Medulla oblongata (tissue), 1 donor: ENCODE results near the gene ELFN1.

Source experiments
- DNase-seq: peaks from one replicate; pipeline ENCODE4 v3.0.0-alpha.2; 2015; ENCODE audit errors: extremely low spot score

The ELFN1 gene

DNA sequence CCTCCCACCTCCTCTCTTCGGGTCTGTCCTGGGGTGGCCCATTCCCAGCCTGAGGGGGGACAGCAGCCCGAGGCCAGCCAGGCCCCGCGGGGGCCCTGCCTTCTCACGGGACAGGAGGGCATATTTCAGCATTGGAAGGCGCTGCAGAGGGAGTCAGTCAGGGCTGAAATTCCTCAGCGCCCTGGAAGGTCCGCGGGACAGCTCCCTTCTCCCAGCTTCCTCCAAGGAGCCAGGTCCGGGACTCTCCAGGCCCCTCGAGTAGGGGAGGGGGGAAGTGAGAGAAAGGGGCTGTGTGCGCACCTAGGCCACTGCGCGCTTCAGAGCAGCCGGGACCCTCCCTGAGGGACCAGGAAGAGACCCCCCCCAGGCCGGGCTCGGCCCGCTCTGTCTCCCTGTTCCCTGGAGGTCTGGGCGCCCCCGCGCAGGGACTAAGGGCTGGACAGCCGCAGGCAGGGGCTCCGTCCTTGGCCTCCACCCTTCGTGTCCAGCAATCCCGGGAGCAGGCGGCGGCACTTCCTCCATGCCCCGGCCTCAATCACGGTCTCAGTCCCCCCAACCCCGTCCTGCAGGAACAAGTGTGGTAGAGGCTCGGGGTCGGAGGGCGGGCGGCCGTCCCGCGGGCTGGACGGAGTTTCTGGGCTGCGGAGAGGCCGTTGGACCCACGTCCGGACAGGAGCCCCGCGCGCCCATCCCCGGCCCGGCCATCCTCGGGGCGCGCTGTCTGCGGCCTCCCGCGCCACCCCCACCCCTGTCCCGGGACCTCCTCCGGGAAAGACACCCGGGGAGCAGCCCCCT, 6.0 kb upstream of the ELFN1 start:
- DNase-seq: no peak

DNA sequence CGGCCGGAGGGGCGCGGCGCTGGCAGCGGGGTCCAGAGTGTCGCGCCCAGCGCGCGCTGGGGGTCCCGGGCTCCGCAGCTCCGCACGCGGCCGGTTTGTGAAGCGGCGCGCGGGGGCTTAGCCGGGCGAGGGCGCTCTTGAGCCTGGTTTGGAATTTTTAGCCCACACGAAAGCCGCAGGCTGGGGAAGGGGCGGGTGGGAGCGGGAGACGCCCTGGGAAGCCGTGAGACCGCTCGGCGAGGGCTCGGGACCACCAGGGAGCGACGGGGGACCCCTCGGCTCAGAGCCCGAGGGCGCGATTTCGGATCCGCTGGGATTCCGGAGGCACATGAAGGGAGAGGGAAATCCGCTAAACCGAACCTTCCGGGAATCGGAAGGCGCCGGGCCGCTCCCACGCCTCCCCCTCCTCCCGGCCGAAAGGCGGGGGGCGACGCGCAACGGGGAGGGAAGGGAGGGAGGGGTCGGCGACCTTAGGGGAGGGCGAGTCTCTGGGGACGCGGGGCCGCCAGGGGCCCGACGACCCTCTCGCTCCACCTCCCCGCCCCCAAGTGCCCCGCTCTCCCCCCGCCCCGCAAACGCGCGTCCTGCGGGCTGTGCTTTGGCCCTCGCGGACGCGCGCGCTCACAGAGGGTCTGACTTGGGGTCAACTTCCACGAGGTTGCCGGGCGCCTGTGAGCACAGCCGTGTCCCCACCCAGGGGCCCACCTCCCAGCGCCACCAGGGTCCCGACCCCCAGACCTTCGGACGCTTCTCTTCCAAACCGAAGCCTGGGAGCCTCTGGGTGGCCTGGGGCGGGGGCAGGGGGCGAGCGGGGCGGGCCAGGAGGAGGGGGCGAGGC, 5.1 kb upstream of the ELFN1 start:
- peak; percentile 30 for DNase-seq

DNA sequence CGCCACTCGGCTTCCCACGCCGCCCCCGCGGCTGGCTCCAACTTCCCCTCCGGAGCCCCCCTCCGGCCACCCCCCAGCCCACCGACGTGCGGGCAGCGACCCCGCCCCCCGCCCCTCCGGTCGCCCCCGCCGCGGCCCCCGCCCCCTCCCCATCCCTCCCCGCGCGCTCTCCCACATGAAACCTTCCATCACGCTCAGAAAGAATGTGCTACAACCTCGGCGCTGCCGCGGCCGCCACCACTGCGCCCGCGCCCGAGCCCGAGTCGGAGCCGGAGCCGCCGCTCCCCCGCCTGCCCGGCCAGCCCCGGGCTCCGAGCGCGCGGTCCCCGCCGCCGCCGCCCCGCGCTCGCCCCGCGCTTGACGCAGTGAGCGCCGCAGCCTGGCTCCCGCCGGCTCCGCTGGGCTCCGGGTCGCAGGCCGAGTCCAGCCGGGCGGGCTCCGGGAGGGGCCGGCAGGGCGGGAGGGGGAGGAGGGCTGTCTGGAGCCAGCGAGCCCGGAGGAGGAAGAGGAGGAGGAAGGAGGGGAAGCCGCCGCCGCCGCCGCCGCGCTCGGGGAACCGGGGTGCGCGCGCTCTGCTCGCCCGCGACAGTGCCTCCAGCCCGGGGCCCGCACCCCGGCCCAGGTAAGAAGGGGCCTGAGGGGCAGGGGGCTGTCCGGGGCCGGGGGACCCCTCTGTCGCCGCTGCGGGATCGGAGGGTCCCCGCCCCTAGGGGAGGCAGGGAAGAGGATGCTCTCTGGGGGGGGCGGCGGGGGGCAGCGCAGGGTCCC, 4.3 kb upstream of the ELFN1 start:
- DNase-seq: no peak

DNA sequence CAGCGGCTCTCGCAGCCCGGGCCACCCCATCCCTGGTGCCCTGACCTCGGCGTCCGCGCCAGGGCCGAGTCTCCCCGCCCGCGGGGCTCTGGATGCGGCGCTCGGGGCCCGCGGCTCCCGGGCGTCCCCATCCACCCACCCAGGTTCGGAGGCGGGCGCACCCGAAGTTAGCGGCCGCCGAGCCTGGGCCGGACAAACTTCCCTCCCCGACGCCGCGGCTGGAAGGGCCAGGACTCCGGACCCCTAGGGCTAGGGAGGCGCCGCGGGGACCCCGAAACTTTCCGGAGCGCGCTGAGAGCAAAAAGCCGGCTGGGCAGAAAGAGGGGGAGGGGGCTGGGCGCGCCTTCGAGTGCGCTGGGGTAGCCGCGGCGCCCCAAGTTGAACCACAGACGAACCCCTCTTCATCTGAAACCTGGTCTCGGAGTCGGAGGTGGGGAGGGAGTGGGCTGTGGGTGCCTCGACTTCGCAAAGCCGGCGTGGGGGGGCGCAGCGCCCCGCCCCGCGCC, 3.7 kb upstream of the ELFN1 start:
- no peak for DNase-seq

DNA sequence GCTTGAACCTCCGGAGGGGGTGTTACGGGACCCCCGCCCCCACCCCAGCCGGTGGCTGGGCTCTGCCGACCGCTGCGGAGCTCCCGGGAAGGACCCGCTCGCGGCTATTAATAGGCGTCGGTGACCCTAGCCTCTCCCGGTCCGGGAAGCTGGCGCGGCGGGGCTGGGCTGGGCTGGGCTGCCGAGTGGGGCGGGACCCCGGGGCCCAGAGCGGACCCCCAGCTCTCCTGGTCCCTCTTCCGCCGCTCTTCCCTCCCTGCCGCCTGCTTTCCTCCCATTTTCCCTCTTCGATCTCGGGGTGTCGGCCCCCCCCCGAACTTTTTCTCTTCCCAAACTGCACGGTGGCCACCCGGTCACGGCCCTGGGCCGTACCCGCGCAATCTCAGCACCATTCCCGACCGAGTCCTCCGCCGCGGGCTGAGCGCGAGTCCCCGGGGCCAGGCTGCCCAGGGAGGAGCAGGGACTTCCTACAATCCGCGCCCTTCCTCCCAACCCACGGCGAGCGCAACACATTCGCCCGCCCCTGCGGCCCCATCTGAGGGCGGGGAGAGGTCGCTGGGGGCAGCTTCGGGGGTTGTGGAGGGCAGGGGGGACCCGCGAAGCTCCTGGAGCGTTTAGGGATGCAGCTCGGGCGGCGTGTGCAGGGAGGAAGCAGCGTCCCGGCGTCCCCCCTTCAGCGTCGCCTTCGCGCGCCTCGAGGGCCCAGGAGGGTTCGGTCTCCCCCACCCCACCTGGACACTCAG, 3.1 kb upstream of the ELFN1 start:
- no peak for DNase-seq

DNA sequence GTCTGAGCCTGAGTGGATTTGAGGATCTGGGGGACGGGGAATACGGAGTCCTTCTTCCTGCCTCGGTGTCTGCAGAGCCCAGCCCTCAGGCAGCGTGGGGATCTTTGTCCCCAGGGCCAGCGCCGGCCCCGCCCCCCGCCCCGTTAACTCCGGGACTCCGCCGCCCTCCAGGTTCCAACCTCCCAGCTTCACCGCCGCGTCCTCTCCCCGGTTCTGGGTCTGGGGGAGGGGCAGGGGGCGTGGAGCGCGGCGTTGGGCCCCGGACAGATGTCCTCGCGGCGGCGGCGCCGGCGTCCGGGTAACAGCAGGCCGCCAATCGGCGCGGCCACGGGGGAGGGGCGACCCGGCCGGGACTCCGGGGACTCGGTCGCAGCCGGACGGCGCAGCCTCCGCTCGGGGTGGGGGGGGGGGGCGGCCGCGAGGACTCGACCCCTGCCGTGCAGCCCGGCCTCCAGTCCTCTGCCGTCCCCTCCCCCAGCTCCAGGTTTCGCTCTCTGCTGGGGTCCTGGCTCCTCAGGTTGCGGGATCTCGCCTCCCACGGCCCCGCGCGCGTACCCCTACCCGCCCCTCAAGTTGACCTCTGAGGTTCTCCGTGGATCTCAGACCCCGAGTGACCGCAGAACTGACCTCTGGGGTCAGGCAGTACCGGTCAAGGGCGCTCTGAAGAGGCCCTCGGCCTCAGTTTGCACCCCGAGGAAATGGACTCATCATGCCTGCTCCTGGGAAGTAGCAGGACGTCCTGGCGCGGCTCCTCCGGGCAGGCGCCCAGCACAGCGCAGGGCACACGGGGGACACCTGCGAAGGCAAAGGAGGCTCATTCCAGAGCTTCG, 2.3 kb upstream of the ELFN1 start:
- DNase-seq: no peak

DNA sequence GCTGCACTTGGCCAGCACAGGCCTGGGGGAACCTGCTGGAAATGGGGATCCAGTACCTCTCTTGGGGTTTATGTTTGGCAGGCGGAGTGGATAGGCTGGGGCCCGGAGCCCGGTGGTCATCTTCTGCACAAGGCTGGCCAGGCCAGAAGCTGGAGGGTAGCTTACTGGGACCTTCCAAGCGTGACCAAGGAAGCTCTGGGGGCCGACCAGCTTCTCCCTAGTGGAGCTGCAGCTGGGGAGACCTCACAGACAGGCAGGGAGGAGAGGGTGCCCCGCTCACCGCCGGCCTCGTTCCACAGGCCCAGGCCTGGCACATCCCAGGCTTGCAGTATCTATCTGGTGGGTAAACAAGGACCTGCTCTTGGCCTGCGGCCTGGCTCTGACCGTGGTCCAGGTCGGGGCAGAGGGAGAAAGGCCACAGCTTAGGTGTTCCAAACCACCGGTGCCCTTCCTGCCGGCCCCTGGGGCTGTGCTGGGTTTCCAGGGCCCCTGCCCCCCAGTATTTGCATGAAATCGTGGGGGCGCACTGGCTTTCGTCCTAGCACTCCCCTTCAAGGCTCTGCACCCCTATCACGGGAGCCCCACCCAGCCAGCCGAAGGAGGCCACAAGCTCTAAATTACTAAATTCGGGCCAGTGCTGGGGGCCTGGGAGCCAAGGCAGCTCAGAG, 1.5 kb upstream of the ELFN1 start:
- DNase-seq: no peak

DNA sequence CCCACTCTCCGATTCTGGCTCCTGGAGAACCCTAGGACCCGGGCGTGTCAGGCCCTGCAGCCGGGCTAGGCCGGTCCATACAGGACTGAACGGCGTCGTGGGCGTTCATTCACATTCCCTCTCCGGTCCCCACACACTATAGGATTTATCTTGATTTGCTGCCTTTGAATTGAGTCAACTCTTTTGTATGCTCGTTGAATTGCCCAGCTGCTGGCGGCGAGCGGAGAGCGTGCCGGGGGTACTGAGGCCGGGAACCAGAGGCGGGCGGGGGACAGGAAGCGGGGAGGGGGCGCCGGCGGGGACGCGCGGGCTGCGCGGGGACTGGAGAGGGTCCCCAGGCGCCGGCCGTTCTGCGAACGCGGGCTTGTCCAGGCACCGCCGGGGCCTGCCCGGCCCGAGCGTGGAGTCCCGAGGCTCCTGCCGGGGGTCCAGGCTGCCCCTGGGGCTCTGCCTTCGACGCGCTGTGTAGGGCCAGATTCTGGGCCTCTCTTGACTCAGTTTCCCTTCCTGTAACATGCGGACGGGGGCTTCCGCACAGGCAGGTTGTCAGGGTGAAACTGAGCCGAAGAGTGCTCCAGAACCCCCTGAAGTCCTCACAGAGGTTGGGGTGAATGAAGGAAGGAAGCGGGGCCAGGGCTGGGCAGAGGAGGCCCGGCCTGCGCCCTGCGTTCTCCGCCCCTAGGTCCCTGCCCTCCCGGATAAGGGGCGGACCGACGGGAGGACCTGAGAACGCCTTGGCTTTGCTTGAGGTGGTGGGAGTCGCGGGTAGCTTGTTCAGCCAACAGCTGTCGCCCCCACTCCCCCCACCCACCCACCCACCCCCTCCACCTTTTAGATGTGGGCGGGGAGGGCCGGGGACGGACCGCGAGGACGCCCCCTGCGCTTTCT, 769 bp upstream of the ELFN1 start:
- DNase-seq: no peak

DNA sequence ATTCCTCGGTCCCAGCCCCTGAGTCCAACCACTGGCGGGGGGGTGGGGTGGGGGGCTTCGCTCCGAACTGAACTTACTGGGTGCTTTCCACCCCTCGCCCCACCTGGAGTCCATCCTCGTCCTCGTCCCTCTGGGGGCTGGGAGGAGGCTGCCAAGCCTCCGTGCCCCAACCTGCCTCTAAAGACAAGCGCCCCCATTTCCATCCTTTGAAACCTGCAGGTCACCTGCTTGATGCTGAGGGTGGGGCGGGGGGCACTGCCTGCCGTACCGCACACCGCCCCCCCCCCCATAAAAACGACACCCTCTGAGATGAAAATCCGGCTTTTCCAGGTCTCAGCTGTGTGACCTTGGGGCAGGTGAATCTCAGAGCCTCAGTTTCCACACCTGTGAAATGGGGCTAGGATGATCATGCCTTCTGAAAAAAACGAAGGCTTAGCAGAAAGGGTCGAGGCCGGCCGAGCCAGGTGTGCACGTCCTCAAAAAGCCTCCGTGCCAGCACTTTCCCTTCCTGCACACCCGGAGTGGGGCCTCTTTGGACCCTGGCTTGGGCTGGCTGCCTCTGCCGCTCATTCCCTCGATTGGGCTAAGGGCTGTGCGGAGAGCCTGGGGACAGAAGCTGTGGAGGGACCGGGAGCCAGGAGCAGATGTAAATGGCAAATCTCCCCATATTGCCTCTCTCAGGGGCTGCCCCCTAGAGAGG, 967 bp downstream of the ELFN1 start:
- DNase-seq: no peak

DNA sequence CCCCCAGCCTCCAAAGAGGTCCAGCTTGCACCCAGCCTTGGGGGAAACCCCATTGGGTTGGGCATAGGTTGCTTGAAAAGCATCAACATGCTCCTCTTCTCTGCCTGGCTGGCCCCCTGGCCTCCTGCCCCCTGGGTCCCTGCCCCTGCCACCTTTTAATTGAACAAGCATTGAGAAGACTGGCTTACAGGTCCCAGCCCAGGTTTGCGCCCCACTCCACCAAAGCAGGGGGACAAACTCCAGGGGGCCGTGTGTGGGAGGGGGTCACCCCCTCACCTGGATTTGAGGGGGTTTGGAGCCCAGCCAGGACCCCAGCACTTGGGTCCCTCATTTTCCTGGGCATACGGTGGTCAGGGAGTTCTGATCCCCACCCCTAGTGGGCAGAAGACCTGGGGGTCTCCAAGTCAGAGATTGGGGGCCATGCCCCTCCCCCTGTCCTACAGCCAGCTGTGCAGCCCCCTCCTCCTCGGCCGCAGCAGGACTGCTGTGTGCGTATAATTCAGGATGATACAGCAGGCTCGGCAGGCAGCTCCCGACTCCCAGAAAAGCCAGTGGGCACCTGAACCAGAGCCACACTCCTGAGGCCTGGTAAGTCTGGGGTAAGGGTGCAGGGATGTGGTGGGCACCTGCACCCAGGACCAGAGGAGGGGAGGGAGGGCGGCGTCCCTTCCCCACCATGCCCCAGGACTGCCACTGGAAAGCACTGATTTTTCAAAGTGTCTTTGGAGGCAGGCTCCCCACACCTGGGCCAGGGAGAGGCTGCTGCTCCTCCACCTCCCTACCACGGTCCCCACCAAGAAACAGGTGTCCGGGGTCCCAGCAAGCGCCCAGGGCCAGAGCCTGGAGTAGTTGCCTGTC, 1.7 kb downstream of the ELFN1 start:
- no peak for DNase-seq

DNA sequence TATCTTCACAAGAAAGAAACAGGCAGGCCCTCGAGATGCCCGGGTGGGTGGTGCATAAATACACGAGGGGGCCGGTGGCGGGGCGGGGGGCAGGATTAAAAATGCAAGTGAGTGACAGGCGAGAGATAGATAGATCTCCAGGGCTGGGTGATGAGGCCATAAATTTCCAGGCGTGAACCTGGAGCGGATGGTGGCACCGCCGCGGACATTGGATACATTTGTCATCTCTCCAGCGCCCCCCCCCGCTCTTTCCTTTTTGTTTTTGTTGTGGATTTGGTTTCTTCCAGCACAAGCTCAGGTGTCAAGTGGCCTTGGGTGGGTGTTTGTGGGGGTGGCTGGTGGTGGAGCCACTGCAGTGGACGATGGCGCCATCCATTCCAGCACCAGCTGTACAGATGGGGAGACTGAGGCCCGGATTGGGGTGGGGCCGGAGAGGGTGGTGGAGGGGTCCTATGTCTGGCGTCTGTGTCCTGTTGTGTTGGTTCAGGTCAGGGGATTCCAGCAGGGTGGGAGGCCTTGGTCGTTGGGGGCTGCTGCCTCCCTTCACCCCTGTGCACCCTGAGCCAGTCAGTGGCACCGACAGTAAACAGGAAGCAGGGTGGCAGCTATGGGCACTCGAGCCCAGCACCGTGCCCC, 2.9 kb downstream of the ELFN1 start:
- DNase-seq: no peak

DNA sequence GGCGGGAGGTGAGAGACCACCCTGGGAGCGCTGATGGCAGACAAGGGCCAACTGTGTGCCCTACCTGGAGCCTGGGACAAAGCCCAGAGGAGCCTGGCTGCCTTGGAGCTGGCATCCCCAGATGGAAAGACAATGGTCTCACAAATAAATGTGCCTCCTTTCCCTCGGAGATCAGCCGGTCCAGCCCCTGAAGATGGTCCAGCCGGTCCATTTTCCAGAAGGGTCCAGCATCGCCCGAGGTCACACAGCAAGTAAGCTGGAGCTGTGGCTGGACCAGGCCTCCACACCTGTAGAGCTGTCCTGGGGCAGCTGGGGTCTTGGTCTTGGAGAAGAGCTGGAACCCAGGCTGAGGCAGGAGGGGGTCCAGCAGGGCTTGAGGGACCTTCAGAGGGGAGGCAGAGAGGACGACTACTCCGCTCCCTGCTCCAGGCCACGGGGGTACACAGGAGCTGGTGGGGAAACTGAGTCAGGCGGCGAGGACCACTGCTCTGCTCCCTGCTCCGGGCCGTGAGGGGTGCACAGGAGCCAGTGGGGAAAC, 3.6 kb downstream of the ELFN1 start:
- DNase-seq: no peak

DNA sequence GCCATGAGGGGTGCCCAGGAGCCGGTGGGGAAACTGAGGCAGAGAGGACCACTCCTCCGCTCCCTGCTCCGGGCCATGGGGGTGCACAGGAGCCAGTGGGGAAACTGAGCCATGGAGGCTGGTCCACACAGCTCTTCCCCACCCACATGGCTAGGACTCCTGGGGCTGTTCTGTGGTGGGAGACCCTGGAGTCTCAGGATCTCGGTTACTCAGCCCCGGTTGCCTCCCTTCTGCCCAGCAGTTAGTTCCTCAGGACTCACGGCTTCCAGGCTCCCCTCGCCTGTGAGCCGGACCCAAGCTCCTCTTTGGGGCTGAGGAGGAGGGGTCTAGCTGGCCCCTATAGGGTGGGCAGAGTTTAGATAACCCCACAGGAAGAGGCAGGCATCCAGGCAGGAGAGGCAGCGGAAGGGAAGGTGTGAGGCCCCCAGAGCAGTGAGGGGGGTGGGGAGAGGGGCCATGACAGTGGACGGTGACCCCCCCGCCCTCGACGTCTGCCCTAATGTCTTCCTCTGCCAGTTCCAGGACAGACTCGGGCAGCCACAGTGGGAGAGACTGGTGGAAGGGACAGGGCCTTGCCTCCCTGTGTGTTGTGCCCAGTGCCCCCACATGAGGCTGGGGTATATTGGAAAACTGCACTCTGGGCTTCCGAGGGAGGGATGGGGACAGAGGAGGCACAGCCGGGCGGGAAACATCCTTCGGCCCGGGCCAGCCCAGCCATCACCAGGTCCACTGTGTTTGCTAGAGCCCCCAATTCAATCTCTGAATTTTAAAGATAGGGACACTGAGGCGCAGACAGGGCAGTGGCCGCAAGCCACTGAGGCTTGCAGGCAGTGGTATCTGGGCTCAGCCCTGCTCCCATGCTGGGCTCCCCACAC, 4.3 kb downstream of the ELFN1 start:
- DNase-seq: no peak

DNA sequence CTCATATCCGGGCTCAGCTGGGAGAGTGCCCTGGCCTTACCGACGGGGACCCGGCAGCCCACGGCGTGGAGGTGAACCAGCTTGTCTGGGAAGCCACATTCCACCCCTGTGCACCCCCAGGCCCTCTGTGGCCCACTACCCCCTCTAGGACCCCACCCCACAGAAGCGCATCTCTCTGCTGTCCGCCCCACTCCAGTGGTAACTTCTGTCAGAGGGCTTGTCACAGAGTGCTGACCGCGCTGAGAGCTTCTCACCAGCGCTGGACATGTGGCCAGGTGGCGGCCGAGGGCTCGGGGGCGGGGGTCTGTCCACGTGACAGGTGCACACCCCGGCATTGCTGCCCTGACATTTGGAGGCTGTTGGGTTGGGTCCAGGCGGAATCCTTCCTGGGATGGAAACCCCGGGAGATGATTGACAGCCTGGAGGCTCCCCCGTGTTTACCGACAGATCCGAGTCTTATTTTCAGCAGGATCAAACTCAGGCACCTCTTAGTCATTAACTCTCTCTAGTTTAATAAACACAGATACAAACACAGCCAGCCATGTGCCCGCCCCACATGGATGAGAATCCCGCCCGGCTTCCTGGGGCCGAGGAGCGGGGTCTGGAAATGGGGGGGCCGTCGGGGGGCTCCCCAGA, 5.1 kb downstream of the ELFN1 start:
- DNase-seq: no peak
